ENCODE data around the gene NCMAP.
"Not testable (repeated sequence)": the region's sequence is repeated elsewhere in the genome, so short reads cannot be mapped to it uniquely, and the experiment has no call there.

Gene NCMAP, protein sequence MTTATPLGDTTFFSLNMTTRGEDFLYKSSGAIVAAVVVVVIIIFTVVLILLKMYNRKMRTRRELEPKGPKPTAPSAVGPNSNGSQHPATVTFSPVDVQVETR

DNA sequence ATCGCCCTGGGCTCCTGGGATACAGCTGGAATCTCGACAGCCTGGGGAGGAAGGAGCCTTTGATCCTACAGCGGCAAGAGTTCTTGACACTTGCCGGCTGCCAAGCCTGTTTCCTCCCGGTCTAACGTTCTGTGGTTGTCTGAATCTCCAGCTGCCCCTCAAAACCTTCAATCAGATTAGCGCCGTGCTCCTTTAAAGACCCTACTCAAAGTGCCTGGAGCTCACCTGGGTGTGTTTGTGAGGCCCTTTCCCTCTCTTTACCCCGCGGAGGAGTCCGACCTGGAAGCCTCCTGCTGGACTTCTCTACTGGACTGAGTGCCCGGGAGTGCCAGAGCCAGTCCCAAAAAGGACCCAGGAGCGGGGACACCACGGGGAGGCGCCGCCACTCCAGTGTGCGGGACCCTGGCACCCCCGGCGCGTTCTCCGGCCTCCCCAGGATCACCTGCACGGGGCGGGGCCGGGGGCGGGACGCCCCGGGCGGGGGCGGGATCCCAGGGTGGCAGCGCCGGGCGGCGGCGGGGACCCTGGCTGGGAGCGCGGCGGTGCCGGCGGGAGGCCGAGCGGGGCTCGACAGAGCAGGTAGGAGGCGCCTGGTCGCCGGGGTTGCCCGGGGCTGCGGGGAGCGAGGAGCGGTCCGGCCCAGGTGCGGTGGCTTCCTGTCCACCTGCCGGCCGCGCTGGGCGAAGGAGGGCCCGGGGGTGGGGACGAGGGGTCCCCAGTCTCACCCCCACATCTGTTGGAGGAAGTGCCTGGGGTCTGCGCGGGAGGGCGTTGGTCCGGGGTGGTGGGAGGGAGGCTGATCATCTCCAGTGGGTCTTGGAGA is at the start of gene NCMAP:
TSS of gene NCMAP (plus strand) at position 497 of the 823 bp plus-strand sequence. CDS start 39,344 bp downstream, outside the sequence.
- no peak for DNase-seq

DNA sequence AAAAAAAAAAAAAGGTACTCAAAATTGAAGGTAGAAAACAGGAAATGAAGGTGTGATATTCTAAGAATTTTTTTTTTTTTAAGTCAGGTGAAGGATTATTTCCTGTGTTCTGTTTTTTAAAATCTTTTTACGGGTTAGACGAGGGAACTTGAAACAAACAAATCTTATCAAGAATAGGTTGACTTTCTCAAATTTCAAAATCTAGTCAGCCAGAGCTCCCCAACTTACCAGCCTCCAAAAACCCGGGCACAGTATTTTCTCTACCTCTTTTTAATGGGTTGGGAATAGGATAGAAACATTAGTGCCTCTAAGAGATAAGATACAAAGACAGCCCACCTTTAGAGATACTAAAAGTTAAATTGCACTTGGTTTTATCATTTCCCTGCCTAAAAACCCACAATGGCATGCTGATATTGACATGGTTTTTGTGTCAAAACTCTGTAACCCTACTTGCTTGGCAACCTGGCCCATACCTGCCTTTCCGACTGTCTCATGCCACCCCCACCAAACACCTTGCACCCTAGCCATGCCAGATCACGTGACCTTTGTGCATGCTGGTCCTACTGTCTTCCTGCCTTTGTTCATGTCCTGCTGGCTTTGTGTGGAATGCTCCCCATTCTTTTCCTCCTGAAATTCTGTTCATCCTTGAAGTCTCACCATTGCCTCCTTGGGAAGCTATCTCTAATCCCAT is 49.1 kb upstream of the NCMAP start:
- no peak for DNase-seq

DNA sequence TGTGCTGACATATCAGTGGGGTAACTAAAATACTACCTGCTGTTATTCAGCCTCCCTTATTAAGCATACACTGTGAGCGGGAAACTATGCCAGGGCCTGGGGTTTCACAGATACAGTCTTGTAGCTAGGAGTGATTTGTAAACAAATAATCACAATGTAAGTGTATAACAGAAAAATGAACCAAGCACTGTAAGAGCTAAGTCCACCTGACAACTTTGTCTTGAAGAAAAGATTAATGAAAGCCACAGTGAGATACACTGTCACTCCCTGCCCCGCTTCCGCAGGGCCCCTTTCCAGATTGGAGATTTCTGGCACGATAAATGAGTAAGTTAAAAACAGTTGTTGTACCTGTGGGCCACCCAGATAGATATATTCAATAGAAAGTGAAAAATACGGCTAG is 48.5 kb upstream of the NCMAP start:
- DNase-seq, result no peak

DNA sequence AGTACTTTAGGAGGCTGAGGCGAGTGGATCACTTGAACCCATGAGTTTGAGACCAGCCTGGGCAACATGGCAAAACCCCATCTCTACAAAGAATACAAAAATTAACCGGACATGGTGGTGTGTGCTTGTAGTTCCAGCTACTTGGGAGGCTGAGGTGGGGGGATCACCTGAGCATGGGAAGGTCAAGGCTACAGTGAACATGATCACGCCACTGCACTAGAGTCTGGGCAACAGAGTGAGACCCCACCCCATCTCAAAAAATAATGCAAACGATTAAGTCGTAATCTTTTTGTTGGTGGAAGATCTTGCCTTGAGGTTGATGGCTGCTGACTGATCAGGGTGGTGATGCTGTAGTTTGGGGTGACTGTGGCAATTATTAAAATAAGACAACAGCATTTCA is 47.0 kb upstream of the NCMAP start:
- no peak for DNase-seq

DNA sequence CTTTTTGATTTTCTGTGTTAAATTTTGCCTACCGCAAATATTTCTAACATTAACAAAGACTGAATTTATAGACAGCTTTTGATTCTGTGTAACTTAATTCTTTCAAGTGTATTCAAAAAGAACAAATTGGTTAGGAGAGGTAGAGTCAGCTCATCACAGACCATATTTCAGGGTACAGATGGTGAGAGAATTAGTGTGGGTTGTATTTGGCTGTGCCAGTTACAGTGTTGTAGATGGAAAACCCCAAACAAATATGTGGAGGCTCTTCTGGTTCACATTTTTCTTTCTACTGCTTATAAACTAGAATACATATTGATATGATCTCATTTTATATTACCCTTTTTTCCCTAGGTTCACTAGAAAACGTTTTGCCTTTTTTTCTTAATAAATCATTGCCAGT is 42.2 kb upstream of the NCMAP start:
- DNase-seq, result no peak

DNA sequence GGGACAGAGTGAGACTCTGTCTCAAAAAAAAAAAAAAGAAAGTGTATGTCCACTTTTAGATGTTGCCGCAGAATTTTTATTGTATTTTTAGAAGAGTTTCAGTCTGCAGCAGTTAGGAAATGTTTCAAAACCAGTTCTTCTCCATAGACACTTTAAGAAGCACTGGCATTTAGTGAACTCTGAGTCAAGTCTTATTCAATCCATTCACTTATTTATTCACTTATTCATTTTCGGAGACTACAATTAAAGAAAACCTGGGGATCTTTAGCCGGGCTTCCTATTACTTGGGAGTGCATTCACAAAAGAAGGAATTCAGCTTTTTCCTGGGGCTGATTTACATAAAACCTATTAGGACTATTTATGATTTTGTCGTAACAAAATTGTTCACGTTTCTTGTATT is 40.9 kb upstream of the NCMAP start:
- DNase-seq, result no peak

DNA sequence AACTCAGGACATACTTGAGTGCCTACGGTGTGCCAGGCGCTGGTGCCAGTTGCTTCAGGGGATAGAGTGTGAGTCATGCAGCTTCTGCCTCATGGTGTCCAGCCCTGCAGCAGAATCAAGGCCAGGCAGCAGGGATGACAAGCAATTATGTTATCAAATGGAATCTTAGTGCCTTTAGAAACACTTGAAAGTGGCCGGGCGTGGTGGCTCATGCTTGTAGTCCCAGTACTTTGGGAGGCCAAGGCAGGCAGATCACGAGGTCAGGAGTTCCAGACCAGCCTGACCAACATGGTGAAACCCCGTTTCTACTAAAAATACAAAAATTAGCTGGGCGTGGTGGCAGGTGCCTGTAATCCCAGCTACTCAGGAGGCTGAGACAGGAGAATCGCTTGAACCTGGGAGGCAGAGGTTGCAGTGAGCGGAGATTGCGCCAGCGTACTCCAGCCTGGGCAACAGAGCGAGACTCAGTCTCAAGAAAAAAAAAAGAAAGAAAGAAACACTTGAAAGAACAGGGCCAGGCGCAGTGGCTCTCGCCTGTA is 40.1 kb upstream of the NCMAP start:
- not testable (repeated sequence) for DNase-seq

DNA sequence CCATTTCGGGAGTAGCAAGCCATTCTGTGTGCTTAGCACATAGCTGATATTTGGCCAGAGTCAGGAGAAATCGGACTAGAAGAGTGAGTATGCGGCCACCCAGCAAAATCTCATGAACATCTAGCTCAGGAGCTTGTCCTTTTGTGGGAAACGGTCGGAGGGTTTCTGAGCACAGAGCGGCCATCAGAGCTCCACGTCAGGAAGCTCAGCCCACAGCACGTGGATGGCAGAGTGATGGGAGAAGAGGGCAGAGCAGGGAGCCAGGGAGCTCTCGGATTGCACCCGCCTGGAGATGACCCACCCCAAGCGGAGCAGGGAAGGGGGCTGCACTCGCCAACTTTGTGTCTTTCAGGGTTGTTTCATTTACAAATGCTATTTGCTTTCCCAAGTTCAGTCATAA is 39.4 kb upstream of the NCMAP start:
- DNase-seq, result no peak

DNA sequence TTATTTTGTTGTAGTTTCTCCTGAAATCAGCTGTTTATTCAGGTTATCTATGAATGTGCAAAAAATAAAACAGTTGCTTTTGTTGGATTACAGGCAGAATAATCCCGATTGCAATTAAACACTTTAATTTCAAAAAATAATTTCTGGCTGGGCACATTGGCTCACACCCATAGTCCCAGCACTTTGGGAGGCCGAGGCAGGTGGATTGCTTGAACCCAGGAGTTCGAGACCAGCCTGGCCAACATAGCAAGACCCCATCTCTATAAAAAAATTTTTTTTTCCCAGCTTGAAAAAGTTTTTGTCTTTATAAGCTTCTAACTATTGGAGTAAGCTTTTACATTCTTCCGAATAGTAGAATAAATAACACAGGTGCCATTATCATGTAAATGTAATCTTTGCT is 38.0 kb upstream of the NCMAP start:
- DNase-seq, result no peak

DNA sequence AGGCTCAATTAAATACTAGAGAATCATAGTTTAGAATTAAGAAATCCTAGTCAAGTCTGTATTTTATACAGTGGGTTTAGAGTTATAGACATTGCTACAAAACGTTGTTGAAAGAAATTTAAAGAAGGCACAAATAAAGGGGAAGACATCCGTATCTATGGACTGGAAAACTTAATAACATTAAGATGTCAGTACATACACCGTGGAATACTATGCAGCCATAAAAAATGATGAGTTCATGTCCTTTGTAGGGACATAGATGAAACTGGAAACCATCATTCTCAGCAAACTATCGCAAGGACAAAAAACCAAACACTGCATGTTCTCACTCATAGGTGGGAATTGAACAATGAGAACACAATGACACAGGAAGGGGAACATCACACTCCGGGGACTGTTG is 35.6 kb upstream of the NCMAP start:
- DNase-seq, result not testable (repeated sequence)

DNA sequence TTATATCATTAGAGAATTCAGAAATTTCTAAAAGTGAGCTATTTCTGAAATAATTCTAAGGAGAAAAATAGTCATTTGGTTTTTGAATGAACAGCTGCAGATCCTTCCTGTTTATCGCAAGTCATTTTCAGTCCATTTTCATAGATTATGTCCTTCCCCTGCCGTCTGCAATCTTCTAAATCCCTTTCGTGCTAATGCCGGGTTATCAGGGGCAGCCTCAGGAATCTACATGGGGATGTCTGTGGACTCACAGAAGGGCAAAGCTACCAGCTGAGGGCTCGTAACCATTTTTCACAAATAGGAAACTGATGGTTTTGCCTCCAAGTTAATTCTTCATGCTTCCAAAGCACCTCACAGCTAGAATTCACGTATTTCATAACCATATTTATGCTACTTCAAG is 30.3 kb upstream of the NCMAP start:
- no peak for DNase-seq

DNA sequence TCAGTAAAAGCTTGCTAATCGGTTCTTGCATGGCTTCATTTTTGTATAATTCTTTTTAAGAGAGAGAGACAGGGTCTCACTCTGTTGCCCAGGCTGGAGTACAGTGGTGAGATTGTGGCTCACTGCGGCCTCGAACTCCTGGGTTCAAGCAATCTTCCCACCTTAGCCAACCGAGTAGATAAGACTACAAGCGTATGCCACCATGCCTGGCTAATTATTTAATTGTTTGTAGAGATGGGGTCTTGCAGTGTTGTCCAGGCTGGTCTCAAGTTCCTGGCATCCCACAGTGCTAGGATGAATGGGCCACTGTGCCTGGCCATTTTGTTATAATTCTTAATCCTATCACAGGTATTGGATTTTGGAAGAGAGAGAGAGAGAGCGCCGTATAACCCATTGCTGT is 29.8 kb upstream of the NCMAP start:
- DNase-seq, result no peak

DNA sequence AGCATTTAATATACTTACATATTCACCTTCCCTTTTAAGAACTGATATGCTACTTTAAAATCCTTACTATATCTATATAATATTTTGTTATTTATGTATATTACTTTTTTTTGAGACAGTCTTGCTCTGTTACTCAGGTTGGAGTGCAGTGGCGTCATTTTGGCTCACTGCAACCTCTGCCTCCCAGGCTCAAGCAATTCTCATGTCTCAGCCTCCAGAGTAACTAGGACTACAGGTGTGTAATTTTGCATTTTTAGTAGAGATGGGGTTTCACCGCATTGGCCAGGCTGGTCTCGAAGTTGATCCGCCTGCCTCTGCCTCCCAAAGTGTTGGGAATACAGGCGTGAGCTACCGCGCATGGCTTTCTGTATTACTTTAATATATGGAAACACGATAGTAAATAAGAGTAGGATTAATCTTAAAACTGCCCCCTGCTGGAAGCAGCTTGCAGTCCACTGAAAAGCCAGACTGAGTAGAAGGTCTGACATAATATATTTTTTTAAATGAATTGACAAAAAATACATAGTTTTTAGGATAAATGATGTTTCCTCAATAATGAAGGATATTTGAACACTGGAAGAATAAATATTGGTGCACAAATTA is 28.8 kb upstream of the NCMAP start:
- peak; percentile 25 for DNase-seq

DNA sequence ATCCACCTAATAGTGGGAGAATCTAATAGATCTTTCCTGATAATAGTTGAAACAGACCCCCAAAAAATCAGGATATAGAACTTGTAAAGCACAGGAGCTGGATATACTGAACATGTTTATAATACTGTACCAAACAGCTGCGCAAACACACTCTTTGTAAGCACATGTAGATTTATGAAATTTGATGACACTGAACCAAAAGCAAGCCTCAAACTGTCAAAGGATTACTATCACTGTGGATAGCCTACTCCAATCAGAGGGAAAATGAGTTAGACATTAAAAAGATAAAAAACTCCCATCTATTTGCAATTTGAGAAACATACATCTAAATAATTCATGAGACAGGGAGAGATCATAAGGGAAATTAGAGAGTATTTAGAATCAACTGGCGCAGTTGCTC is 27.1 kb upstream of the NCMAP start:
- DNase-seq, result no peak

DNA sequence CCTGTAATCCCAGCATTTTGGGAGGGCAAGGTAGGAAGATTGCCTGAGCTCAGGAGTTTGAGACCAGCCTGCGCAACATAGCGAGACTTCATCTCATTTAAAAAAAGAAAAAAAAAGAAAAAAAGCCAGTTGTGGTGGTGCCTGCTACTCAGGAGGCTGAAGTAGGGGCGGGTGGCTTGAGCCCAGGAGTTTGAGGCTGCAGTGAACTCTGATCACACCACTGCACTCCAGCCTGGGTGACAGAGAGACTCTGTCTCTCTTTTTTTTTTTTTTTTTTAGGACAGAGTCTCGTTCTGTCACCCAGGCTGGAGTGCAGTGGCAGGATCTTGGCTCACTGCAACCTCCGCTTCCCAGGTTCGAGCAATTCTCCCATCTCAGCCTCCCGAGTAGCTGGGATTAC is 26.6 kb upstream of the NCMAP start:
- not testable (repeated sequence) for DNase-seq

DNA sequence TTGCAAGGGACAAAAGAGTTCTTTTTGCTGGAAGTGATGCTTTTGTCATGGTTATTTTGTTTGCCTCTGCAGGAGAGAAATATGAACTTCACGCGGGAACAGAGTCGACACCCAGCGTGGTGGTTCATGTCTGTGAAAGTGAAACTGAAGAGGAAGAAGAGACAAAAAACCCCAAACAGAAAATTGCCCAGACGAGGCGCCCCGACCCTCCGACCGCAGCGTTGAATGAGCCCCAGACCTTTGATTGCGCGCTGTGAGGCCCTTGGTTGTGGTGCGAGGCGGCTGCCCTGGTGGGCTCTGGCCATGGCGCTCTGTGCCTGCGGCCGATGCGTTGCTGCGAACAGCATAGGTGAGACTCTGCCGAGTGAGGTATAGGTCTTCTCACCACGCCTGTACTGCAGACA is 20.9 kb upstream of the NCMAP start:
- no peak for DNase-seq

DNA sequence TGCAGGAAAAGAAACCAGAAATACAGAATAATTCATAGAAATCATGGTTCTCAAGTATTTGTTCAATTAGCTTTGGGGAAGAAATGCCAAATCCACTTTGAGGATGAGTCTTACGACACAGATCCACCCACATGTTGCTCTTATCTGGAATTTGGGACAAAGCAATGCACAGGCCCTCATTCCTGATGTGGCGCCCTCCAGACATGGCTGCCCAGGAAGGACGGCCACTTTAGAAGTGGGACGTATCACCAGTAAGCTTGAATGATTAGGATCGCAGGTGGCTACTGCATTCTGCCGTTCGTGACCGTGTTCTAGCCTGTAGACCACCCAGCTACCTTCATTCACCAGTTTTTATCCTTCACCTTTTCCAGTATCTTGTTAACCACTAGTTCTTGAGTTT is 20.1 kb upstream of the NCMAP start:
- no peak for DNase-seq

DNA sequence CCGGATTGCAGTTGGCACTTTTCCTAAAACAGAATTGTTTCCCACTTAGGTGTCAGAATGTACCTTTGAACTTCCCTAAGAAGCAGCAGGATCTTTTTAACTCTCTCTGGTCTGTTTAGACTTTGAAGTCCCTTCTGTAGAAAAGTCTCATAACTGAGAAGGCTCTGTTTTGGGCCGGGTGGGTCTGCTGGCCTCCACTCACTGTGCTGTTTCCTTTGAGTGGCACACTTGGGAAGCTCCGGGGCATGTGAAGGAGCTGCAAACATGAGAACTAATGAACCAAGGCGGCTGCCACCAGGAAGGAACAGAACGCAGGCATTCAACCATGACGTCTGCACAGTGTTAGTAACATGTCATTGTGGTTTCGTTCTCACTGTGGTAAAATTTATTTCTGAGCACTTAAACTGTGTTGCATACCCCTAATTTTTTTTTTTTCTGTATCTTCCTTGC is 19.5 kb upstream of the NCMAP start:
- DNase-seq, result no peak

DNA sequence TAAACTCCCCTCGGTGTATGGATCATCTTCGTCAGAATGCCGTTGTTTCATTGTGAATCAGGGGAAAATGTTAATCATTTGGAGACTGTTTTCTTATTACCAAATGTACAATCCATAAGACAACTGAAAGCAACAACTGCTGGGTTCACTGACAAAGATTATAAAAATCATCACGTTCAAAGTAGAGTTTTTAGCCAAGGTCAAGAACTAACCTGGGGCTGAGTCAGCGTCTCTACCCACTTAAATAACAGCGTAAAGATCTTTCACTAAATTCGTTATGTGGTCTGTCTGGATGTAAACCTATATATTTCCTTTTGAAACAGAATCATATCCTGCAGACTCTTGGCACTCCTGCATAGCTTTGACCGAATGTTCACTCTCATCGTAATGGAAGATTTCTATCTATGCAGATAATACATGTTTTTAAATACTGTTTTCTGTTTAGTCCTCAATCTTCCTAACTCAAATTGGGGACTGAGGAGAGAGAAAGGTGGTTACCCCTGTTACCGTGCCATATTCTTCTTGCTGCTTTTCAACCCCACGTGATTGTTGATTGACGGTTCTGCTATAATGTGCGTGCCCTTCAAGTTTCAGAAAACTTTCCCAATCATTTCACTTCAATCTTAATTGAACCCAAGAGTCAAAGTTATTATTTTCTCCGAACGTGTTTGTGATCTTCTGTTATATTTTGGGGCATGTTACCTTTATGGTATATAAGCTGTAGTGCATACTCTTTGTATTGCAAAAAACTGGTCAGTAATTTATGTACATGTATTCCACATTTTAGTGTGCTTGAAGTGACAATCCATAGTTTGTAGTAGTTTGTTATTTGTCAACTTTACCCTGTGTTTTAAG is 15.6 kb upstream of the NCMAP start:
- no peak for DNase-seq

DNA sequence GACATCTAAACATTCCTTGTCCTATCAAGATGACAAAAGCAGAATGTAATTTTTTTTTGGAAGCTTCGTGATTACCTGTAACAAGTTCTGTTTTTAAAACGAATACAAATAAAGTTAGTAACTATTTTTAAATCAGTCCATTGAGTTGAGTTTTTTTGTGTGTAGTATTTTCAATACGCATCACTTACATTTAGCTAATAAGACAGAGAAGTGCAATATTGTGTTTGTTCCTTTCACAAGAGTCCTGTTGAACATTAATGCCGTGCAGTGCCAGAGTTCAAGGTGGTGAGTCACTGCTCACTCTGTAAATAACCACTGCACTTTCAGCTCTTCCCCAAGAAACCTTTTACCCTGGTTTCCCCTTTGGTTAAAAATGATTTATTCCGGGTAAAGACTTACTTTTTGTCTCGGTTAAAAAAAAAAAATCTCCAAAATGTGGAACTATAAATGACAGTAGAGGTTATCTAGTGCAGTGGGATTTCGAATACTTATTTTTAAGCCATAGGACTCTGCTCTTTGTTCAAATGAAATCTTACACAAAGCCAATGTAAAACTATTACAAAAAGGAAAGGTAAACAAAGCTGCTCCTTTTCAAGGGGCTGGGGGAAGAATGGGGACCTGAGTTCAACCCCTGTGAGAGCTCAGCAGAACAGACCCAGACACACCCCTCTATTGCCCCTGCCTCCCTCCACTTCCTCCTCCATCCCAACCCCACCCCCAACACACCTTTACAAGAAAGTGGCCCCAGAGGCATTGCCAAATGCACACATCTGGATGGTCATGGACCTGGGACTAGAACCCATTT is 14.8 kb upstream of the NCMAP start:
- DNase-seq, result no peak

DNA sequence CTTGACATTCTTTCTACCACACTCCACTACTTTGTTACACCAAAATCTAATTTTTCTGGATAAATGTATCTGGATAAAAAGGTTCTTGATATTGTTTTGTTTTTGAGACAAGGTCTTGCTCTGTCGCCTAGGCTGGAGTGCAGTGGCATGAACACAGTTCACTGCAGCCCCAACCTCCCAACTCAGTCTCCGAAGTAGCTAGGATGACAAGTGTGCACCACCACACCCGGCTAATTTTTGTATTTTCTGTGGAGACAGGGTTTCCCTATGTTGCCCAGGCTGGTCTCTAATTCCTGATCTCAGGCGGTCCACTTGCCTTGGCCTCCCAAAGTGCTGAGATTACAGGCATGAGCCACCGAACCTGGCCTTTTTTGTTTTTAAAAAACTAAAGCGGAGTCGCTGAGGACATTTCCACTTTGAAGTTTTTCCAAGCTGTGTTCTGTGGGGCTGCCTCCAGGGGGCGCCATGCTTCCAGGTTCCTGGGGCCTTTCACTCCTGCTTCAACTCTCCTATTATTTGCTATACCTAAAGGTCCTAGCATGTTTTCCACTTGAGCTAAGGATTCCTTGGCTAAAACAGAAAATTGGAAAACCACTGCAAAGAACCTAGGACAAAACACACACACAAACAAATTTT is 14.1 kb upstream of the NCMAP start:
- DNase-seq, result peak; percentile 14
